Coronary artery (tissue), 2 donors: ENCODE measurements around the gene TRAPPC10.
"Not testable (repeated sequence)": the region's sequence is repeated elsewhere in the genome, so short reads cannot be mapped to it uniquely, and the experiment has no call there.

Source experiments
- DNase-seq: peaks from one replicate; pipeline ENCODE4 v3.0.0-alpha.2; 2017; ENCODE audit warnings: low spot score
- H3K27ac ChIP-seq, 2 donors: fragments of 200-600 bp; sonication (generic); one replicate each; pipeline ENCODE4 v1.5.1; 2016 to 2019
- H3K4me3 ChIP-seq: fragments of 200-600 bp; sonication (generic); 2 replicates; pipeline ENCODE4 v1.5.1; 2016; ENCODE audit warnings: mild to moderate bottlenecking, moderate library complexity

Gene TRAPPC10

GRCh38 chr21:44147108-44147507 lies 135.0 kb downstream of the TRAPPC10 start:
- H3K4me3 ChIP-seq, H3K27ac ChIP-seq, DNase-seq: not testable (repeated sequence)

GRCh38 chr21:44150255-44150654 lies 138.1 kb downstream of the TRAPPC10 start:
- not testable (repeated sequence) for H3K27ac ChIP-seq, H3K4me3 ChIP-seq, DNase-seq

- not testable (repeated sequence) for H3K27ac ChIP-seq, DNase-seq, H3K4me3 ChIP-seq
Observed at GRCh38 chr21:44153214-44153888, 141.2 kb downstream of the TRAPPC10 start.

- H3K4me3 ChIP-seq, DNase-seq, H3K27ac ChIP-seq: not testable (repeated sequence)
Observed at GRCh38 chr21:44153889-44154228, 141.8 kb downstream of the TRAPPC10 start.

- not testable (repeated sequence) for H3K4me3 ChIP-seq, H3K27ac ChIP-seq, DNase-seq
Observed at GRCh38 chr21:44154816-44155230, 142.7 kb downstream of the TRAPPC10 start.

- H3K27ac ChIP-seq, DNase-seq, H3K4me3 ChIP-seq: not testable (repeated sequence)
Observed at GRCh38 chr21:44155231-44155993, 143.3 kb downstream of the TRAPPC10 start.

- not testable (repeated sequence) for H3K4me3 ChIP-seq, H3K27ac ChIP-seq, DNase-seq
Observed at GRCh38 chr21:44155994-44156380, 143.9 kb downstream of the TRAPPC10 start.
